ENCODE results near the gene NASP. TPM values are rescaled to one million over a fixed set of nuclear protein-coding genes. Genes with fewer than 3 reads are reported as not detected.
A peak's percentile ranks its signal among the peaks of the same experiment; 100 is the strongest.

The NASP gene
- total RNA-seq: 10 to 100 TPM; 44.3 to 79.7 (median 54.2) TPM

- peak; percentile 85 for ATAC-seq
- Histone ChIP-seq H3K27ac (peak within 1 kb of the TSS; percentile 83 to 95 (median 93)), H3K4me3 (peak within 1 kb of the TSS; percentile 83 to 89), H3K9me3 (no peaks in the 10 kb centered on the region), H3K36me3 (no peaks in the 10 kb centered on the region), H3K4me1 (peaks cover 0 to 37% (median 13%) of the 10 kb centered on the region in 3 donors), H3K27me3 (no peaks in the 10 kb centered on the region)
- WGBS, 2 donors (ENCODE audit: low coverage in 1 of 2): 0% methylated on average over 5 of the region's 41 CpGs; no CpG with 5 or more reads in 1 of the 2 donors
- TF ChIP-seq POLR2A (IDR thresholded peaks at IDR 0.05) (peak; percentile 70 to 87), EP300 (IDR thresholded peaks at IDR 0.05) (no peak), POLR2AphosphoS5 (IDR thresholded peaks at IDR 0.05) (peak; percentile 93), CTCF (IDR thresholded peaks at IDR 0.05) (no peak)
Observed at GRCh38 chr1:45583666-45584350, at the start of gene NASP. NASP (plus strand) TSS chr1:45584041; CDS start chr1:45584147, 106 bp downstream.

GRCh38 chr1:45535988-45536766 lies 47.7 kb upstream of the NASP start:
- Histone ChIP-seq H3K9me3 (no peaks in the 10 kb centered on the region), H3K4me1 (no peaks in the 10 kb centered on the region), H3K27me3 (no peaks in the 10 kb centered on the region), H3K36me3 (no peaks in the 10 kb centered on the region), H3K4me3 (no peak overlapping the region), H3K27ac (no peak overlapping the region)
- TF ChIP-seq CTCF (IDR thresholded peaks at IDR 0.05): no peak
- no peak for TF ChIP-seq POLR2A (IDR thresholded peaks at IDR 0.05)
- no peak for TF ChIP-seq POLR2AphosphoS5 (IDR thresholded peaks at IDR 0.05)
- TF ChIP-seq EP300 (IDR thresholded peaks at IDR 0.05): no peak
- 57 to 60% methylated on average over 5 to 6 of the region's 6 CpGs for WGBS, 2 donors (ENCODE audit: low coverage in 1 of 2)
- no peak for ATAC-seq

GRCh38 chr1:45536886-45537285 lies 47.0 kb upstream of the NASP start:
- Histone ChIP-seq H3K4me1 (no peaks in the 10 kb centered on the region), H3K27me3 (no peaks in the 10 kb centered on the region), H3K36me3 (no peaks in the 10 kb centered on the region), H3K27ac (no peak overlapping the region), H3K9me3 (no peaks in the 10 kb centered on the region), H3K4me3 (no peak overlapping the region)
- WGBS, 2 donors (ENCODE audit: low coverage in 1 of 2): 50 to 71% methylated on average over 2 to 4 of the region's 4 CpGs
- no peak for ATAC-seq
- no peak for TF ChIP-seq POLR2A (IDR thresholded peaks at IDR 0.05)
- no peak for TF ChIP-seq EP300 (IDR thresholded peaks at IDR 0.05)
- no peak for TF ChIP-seq CTCF (IDR thresholded peaks at IDR 0.05)
- no peak for TF ChIP-seq POLR2AphosphoS5 (IDR thresholded peaks at IDR 0.05)

- H3K27me3 ChIP-seq: peaks cover 7% of the 10 kb centered on the region
- H3K9me3 ChIP-seq: no peaks in the 10 kb centered on the region
- no peak overlapping the region for H3K4me3 ChIP-seq
- ATAC-seq: no peak
- H3K4me1 ChIP-seq: no peaks in the 10 kb centered on the region
- no peak overlapping the region for H3K27ac ChIP-seq
- WGBS, 2 donors (ENCODE audit: low coverage in 1 of 2): 91 to 100% methylated on average over 1 of the region's 1 CpG
- TF ChIP-seq POLR2A (IDR thresholded peaks at IDR 0.05) (no peak), EP300 (IDR thresholded peaks at IDR 0.05) (no peak), CTCF (IDR thresholded peaks at IDR 0.05) (no peak), POLR2AphosphoS5 (IDR thresholded peaks at IDR 0.05) (no peak)
- H3K36me3 ChIP-seq: no peaks in the 10 kb centered on the region
Observed at GRCh38 chr1:45541193-45541592, 42.6 kb upstream of the NASP start.

All from gastroesophageal sphincter (tissue), 4 donors.